Adrenal gland (tissue), 5 donors: Measurements from ENCODE around the gene BCAR3.

Experiments used
- POLR2A ChIP-seq, 2 donors: fragments of 450-650 bp; IDR thresholded peaks; one replicate each; pipeline ENCODE4 v1.6.1; 2017; ENCODE audit warnings: antibody characterized with exemption in 2 of 2, mild to moderate bottlenecking in 2 of 2, moderate library complexity in 1 of 2
- TF ChIP-seq, protein P1 (sequence below), 6 experiments: fragments of 450-650 bp in 4 of 6; fragments of 200-600 bp in 2 of 6; sonication (generic) in 1 of 6; IDR thresholded peaks; 1 replicate in 5 of 6; 2 replicates in 1 of 6; pipeline versions ENCODE4 v1.5.1 to v1.8.0; 2016 to 2021; ENCODE audit warnings: antibody characterized with exemption in 6 of 6, mild to moderate bottlenecking in 2 of 6, moderate library complexity in 1 of 6
- donor health status: DM: no; HTN: no; CAD: no.

DNA sequence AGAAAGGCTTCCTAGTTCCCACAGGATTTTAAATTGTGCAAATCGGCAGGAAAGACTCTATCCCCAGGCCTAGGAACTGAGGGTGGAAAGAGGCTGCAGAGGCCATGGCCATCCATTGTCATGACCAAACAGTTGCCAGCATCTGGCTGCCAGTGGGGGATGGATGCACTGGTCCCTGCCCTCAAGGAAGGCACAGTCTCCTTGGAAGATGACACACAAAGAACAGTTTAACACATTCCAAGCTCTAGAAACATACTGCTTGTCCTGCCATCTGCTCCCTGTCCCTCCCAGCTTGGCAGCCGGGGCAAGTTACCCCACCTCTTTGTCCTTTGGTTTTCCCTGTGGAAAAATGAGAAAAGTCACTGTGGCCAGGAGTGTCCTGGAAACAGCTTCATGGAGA lies 83.2 kb downstream of the BCAR3 start:
- TF ChIP-seq, protein P1, sequence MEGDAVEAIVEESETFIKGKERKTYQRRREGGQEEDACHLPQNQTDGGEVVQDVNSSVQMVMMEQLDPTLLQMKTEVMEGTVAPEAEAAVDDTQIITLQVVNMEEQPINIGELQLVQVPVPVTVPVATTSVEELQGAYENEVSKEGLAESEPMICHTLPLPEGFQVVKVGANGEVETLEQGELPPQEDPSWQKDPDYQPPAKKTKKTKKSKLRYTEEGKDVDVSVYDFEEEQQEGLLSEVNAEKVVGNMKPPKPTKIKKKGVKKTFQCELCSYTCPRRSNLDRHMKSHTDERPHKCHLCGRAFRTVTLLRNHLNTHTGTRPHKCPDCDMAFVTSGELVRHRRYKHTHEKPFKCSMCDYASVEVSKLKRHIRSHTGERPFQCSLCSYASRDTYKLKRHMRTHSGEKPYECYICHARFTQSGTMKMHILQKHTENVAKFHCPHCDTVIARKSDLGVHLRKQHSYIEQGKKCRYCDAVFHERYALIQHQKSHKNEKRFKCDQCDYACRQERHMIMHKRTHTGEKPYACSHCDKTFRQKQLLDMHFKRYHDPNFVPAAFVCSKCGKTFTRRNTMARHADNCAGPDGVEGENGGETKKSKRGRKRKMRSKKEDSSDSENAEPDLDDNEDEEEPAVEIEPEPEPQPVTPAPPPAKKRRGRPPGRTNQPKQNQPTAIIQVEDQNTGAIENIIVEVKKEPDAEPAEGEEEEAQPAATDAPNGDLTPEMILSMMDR (IDR thresholded peaks at IDR 0.05), result no peak
- no peak for TF ChIP-seq POLR2A (IDR thresholded peaks at IDR 0.05)
